Ammon's horn (tissue), 1 donor: ENCODE measurements around the gene PLA2G1B.

Experiments used
- DNase-seq: peaks from one replicate; pipeline ENCODE4 v3.0.0-alpha.2; 2016; ENCODE audit warnings: low spot score

The PLA2G1B gene

GRCh38 chr12:120327593-120327992 is at the start of gene PLA2G1B:
PLA2G1B (minus strand) TSS chr12:120327779; CDS start chr12:120327753, 26 bp downstream.
- DNase-seq = no peak

GRCh38 chr12:120376934-120377572 is 49.5 kb upstream of the PLA2G1B start:
- DNase-seq = no peak

GRCh38 chr12:120376416-120376815 is 48.8 kb upstream of the PLA2G1B start:
- no peak for DNase-seq

- DNase-seq = no peak
Measured at GRCh38 chr12:120376009-120376408, 48.4 kb upstream of the PLA2G1B start.

- DNase-seq = no peak
Measured at GRCh38 chr12:120373683-120374082, 46.1 kb upstream of the PLA2G1B start.

- DNase-seq = no peak
Measured at GRCh38 chr12:120370343-120371243, 43.0 kb upstream of the PLA2G1B start.

- no peak for DNase-seq
Measured at GRCh38 chr12:120369603-120370342, 42.2 kb upstream of the PLA2G1B start.

GRCh38 chr12:120368789-120369602 is 41.4 kb upstream of the PLA2G1B start, which contains the start of gene MSI1:
MSI1 (minus strand) TSS chr12:120369164; CDS start chr12:120369091, 73 bp downstream.
- no peak for DNase-seq

GRCh38 chr12:120367924-120368788 is 40.6 kb upstream of the PLA2G1B start:
- DNase-seq = no peak

- no peak for DNase-seq
Measured at GRCh38 chr12:120367233-120367923, 39.8 kb upstream of the PLA2G1B start.

GRCh38 chr12:120366845-120367232 is 39.3 kb upstream of the PLA2G1B start:
- DNase-seq = peak; percentile 50

GRCh38 chr12:120366341-120366705 is 38.7 kb upstream of the PLA2G1B start:
- DNase-seq = no peak

GRCh38 chr12:120365675-120366340 is 38.2 kb upstream of the PLA2G1B start:
- peak; percentile 58 for DNase-seq

- no peak for DNase-seq
Measured at GRCh38 chr12:120364487-120364886, 36.9 kb upstream of the PLA2G1B start.

- no peak for DNase-seq
Measured at GRCh38 chr12:120363274-120363855, 35.8 kb upstream of the PLA2G1B start.

- no peak for DNase-seq
Measured at GRCh38 chr12:120362516-120363273, 35.1 kb upstream of the PLA2G1B start.

GRCh38 chr12:120361506-120362208 is 34.1 kb upstream of the PLA2G1B start:
- peak; percentile 88 for DNase-seq

GRCh38 chr12:120359128-120359527 is 31.5 kb upstream of the PLA2G1B start:
- DNase-seq = no peak
